Lower leg skin (tissue), 4 donors: ENCODE measurements around the gene MT1B. TPM values are rescaled to one million over a fixed set of nuclear protein-coding genes. Genes with fewer than 3 reads are reported as not detected.

ENCODE experiments used
- DNase-seq, 2 donors: peaks; one replicate each; pipeline ENCODE4 v3.0.0-alpha.2; 2019; ENCODE audit warnings: low spot score in 2 of 2
- H3K4me3 ChIP-seq: fragments of 200-600 bp; sonication (generic); 2 replicates; pipeline ENCODE4 v1.5.1; 2017; ENCODE audit warnings: mild to moderate bottlenecking, low read depth; ENCODE audit not compliant: poor library complexity, severe bottlenecking
- POLR2A ChIP-seq, 2 donors: fragments of 450-650 bp; IDR thresholded peaks; one replicate each; pipeline ENCODE4 v1.6.1; 2016 to 2017; ENCODE audit warnings: antibody characterized with exemption in 2 of 2, mild to moderate bottlenecking in 1 of 2, moderate library complexity in 1 of 2
- WGBS, 2 donors: methylation state at CpG; one replicate each; pipeline ENCODE4 v1.1.5; 2018; 5-methylcytosine and 5-hydroxymethylcytosine counted together
- intact Hi-C: fragments of 100-400 bp; cut with DNase I; formaldehyde crosslinking; loops from one replicate; pipeline ENCODE4 v1.15.0; 2023; ENCODE audit warnings: low total_unique reads
- total RNA-seq, 4 donors: library from RNA; depleted of rRNA; stranded (reverse); fragments of >200 nt; gene quantifications; one replicate each; pipeline ENCODE4 v1.1.0, GENCODE V29; 2016
- TF ChIP-seq, protein P1 (sequence below), 3 donors: fragments of 450-650 bp; IDR thresholded peaks; one replicate each; pipeline ENCODE4 v1.5.1; 2016; ENCODE audit warnings: antibody characterized with exemption in 3 of 3, mild to moderate bottlenecking in 3 of 3, moderate library complexity in 2 of 3

MT1B gene
- total RNA-seq, 4 donors from 2014 or later: not detected

DNA sequence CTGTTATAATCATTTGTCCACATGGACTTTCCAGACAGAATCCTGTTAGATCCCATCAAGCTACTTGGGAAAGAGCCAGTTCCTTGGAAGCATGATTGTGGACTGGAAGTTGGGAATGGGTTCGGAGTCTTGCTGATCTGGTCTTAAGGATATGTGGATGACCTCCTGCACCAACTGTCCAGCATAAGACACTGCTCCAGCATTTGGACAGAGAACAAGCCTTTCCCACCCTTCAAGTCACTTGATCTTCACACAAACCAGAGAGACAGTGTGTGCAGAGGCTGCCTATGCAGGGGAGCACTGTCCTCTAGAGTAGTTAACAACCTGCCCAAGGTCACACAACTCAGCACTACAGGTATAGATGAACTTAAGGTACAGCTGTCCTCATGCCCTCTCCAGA, 5.8 kb upstream of the MT1B start:
- no peak overlapping the region for H3K4me3 ChIP-seq
- TF ChIP-seq POLR2A (IDR thresholded peaks at IDR 0.05): no peak
- TF ChIP-seq, protein P1, sequence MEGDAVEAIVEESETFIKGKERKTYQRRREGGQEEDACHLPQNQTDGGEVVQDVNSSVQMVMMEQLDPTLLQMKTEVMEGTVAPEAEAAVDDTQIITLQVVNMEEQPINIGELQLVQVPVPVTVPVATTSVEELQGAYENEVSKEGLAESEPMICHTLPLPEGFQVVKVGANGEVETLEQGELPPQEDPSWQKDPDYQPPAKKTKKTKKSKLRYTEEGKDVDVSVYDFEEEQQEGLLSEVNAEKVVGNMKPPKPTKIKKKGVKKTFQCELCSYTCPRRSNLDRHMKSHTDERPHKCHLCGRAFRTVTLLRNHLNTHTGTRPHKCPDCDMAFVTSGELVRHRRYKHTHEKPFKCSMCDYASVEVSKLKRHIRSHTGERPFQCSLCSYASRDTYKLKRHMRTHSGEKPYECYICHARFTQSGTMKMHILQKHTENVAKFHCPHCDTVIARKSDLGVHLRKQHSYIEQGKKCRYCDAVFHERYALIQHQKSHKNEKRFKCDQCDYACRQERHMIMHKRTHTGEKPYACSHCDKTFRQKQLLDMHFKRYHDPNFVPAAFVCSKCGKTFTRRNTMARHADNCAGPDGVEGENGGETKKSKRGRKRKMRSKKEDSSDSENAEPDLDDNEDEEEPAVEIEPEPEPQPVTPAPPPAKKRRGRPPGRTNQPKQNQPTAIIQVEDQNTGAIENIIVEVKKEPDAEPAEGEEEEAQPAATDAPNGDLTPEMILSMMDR (IDR thresholded peaks at IDR 0.05): no peak
- 0 to 50% methylated on average over 1 of the region's 1 CpG for WGBS, 2 donors
- intact Hi-C loops: no loop called here
- no peak for DNase-seq

DNA sequence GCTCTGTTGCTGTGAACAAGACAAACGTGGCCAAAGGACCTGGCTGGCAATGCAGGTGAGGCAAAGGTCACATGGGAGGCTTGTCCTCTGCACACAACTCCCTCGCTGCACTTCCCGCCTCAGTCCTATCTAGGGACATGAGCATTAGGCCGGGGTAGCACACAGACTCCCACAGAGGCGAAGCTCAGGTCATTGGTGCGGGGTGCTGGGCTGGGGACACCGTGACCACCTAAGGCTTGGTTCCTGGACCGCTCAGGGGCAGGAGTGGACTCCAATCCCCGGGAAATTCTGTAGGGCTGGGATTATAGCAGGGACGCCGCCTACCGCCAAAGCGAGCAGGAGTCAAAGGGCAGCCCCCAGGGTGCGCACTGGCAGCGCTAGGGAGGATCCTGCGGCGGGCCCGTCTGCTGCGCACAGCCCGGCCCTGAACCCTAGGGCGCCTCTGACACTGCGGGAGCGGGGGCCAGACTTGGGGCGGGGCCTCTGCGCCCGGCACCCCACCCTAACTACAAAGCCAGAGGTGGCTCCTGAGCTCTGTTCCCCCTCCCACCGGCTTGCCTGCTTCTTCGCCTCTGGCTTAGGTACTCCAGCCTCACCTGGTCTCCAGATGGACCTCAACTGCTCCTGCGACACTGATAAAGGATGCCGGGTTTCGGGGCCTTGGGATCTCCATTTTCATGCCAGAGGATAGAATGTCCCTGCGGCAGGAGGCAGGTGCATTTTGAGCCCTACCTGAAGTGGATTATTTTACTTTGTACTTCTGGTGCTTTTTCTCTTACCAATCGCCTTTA, 3.9 kb upstream of the MT1B start:
- DNase-seq: no peak
- TF ChIP-seq, protein P1 (IDR thresholded peaks at IDR 0.05): no peak
- no peak for TF ChIP-seq POLR2A (IDR thresholded peaks at IDR 0.05)
- H3K4me3 ChIP-seq: no peak overlapping the region
- 52 to 63% methylated on average over 22 to 29 of the region's 33 CpGs for WGBS, 2 donors
- intact Hi-C loops: no loop called here

DNA sequence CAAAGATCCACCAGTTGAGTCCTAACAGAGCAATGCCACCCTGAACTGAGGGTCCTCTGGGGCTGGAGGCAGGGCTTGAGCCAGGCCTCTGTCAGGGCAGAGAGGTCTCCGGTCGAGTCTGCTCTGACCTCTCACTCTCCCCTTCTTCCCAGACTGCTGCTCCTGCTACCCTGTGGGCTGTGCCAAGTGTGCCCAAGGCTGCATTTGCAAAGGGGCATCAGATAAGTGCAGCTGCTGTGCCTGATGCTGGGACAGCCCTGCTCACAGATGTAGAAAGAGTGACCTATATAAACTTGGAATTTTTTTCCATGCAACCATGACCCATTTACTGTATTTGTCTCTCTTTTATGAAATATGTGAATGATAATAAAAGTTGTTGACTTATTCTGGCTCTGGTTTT, 2.4 kb upstream of the MT1B start:
- intact Hi-C loops: no loop called here

DNA sequence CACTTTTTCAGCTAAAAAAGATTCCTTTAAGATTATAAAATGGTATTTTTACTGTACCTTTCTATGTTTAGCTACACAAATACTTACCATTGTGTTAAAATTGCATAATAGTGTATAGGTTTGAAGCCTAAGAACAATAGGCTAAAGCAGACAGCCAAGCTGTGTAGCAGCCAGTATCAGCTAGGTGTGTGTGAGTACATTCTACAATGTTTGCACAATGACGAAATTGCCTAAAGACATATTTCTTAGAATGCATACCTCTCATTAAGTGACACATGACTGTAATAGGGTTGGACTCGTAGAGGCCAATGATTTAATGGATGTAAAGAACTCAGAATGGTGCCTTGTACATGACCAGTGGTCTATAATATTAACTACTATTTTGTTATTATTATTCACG, 1.9 kb upstream of the MT1B start:
- TF ChIP-seq, protein P1 (IDR thresholded peaks at IDR 0.05): no peak
- no peak for TF ChIP-seq POLR2A (IDR thresholded peaks at IDR 0.05)
- no peak for DNase-seq
- intact Hi-C loops: no loop called here
- no peak overlapping the region for H3K4me3 ChIP-seq
- WGBS, 2 donors: 61 to 72% methylated on average over 3 of the region's 3 CpGs

More for the DNA sequence above, 2.4 kb upstream of the MT1B start:
- TF ChIP-seq, protein P1 (IDR thresholded peaks at IDR 0.05): no peak
- TF ChIP-seq POLR2A (IDR thresholded peaks at IDR 0.05): no peak
- no peak for DNase-seq
- 87 to 96% methylated on average over 2 of the region's 2 CpGs for WGBS, 2 donors
- H3K4me3 ChIP-seq: no peak overlapping the region

DNA sequence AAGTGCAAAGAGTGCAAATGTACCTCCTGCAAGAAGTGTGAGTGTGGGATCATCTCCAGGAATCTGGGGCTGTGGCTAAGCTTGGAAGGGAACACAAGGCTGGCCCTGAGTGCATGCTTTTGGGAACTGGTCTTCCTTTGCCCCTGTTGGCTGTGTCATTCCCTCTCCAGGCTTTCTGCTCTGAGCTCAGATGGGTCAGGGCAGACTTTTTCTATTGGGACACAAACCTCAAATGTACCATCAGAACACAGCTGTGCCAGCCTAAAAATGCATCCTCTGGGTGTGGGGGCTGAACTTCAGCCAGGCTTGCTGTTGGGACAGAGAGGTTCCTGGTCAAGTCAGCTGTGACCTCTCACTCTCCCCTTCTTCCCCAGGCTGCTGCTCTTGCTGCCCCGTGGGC, 914 bp downstream of the MT1B start:
- 23 to 44% methylated on average over 1 of the region's 1 CpG for WGBS, 2 donors
- no peak overlapping the region for H3K4me3 ChIP-seq
- TF ChIP-seq POLR2A (IDR thresholded peaks at IDR 0.05): no peak
- TF ChIP-seq, protein P1 (IDR thresholded peaks at IDR 0.05): no peak
- intact Hi-C loops: no loop called here
- DNase-seq: no peak

DNA sequence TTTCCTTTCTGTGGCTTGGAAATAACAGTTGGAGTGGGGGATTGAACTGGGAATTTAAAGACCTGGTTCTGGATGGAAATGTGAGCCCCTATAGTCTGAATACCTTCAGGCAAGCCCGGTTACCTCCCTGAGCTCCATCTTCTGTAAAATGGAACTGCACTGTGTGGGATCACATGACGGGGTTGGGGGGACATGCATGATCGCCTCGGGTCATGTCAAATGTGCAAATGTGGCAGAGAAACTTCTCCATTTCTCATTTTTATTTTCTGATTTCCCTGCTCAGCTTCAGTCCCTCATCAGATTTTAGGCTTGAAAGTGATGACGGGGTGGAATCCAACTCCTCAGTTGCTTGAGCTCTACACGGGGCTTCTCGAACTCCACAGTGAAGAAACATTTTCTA, 1.5 kb downstream of the MT1B start:
- TF ChIP-seq, protein P1 (IDR thresholded peaks at IDR 0.05): no peak
- TF ChIP-seq POLR2A (IDR thresholded peaks at IDR 0.05): no peak
- intact Hi-C loops: no loop called here
- DNase-seq: no peak
- WGBS, 2 donors: 79 to 84% methylated on average over 7 of the region's 7 CpGs
- H3K4me3 ChIP-seq: no peak overlapping the region
